ENCODE measurements around the gene ZNF30.
"Not testable (repeated sequence)": the region's sequence is repeated elsewhere in the genome, so short reads cannot be mapped to it uniquely, and the experiment has no call there.

ZNF30 gene

GRCh38 chr19:34985249-34986022, 58.7 kb downstream of the ZNF30 start:
- DNase-seq (ENCODE audit: low read depth, low spot score), result no peak

- no peak for DNase-seq (ENCODE audit: low read depth, low spot score)
Measured at GRCh38 chr19:34988119-34988518, 61.4 kb downstream of the ZNF30 start.

DNA sequence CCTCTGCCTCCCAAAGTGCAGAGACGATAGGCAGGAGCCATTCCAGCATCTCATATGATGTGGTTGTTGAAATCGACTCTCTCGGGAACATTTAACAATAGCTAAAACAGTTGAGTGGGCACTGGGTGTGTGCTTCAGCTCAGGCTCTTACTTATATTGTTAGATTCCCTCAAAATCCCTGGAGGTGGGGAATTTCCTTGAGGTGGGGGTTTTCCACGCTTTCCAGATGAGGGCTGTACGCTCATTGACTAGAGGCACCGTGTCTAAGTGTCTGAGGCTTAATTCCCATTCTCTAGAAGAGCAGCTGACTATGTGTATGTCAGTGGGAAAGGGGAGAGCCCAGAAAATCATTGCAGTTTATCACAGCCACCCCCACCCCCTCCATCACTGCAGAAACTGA, 62.6 kb downstream of the ZNF30 start:
- DNase-seq (ENCODE audit: low read depth, low spot score), result no peak

GRCh38 chr19:34990578-34991192, 64.0 kb downstream of the ZNF30 start:
- no peak for DNase-seq (ENCODE audit: low read depth, low spot score)

DNA sequence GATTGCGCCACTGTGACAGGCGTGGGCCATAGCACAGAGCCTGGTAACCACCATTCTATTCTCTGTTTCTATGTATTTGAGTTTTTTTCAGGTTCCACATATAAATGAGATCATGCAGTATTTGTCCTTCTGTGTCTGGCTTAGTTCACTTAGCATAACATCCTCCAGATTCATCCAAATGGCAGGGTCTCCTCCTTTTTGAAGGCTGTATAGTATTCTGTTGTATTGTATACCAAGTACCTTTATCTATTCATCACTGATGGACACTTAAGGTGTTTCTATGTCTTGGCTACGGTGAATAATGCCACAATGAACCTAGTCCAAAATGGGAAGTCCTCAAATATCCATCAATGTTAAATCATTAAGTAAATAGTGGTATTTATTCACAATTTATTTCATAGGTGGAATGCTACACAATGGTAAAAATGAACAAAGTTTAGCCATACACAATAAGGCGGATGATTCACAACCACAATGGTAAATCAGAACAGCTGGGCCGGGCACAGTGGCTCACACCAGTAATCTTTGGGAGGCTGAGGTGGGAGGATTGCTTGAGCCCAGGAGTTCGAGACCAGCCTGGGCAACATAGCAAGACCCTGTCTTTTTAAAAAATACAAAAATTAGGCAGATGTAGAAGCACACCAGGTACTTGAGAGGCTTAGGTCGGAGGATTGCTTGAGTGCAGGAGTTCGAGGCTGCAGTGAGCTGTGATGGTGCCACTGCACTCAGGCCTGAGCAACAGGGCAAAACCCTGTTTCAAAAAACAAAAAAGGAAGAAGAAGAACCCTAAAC, 65.0 kb downstream of the ZNF30 start:
- DNase-seq (ENCODE audit: low read depth, low spot score), result no peak

GRCh38 chr19:34992582-34992981, 65.9 kb downstream of the ZNF30 start:
- DNase-seq (ENCODE audit: low read depth, low spot score), result not testable (repeated sequence)

GRCh38 chr19:34994286-34994642, 67.6 kb downstream of the ZNF30 start:
- no peak for DNase-seq (ENCODE audit: low read depth, low spot score)
